Neural progenitor cell (in vitro differentiated cells): ENCODE data around the gene INPP5K.

Experiments
- CTCF ChIP-seq: fragments of 200-600 bp; sonication (generic); IDR thresholded peaks from 2 replicates; pipeline ENCODE4 v1.5.1; 2017; ENCODE audit warnings: antibody characterized with exemption, mild to moderate bottlenecking
- EZH2 ChIP-seq: fragments of 200-600 bp; sonication (generic); IDR thresholded peaks from 2 replicates; pipeline ENCODE4 v1.6.1; 2017; ENCODE audit warnings: antibody characterized with exemption, mild to moderate bottlenecking, moderate library complexity

DNA sequence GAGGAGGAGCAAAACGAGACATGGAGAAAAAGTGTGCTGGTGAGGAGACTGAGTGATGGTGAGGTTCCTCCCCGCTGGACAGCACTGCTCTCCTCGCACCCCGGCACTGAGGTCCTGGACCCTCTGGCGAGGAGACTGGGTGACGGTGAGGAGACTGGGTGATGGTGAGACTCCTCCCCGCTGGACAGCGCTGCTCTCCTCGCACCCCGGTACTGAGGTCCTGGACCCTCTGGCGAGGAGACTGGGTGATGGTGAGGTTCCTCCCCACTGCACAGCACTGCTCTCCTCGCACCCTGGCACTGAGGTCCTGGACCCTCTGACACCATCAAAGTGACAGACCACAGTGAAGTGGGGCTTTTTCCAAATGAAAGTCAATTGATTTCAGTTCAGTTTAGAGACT lies 35.3 kb upstream of the INPP5K start:
- no peak for TF ChIP-seq CTCF
- no peak for TF ChIP-seq EZH2
